DND-41 (cell line): Measurements from ENCODE around the gene GIMAP8.
"Not testable (repeated sequence)": the region's sequence is repeated elsewhere in the genome, so short reads cannot be mapped to it uniquely, and the experiment has no call there.

ENCODE experiments used
- ATAC-seq: fragments of 200-7000 bp; cut with Tn5 transposase; 3 replicates; pipeline ENCODE4 v1.9.1; 2021; ENCODE audit warnings: low read depth; ENCODE audit not compliant: insufficient read depth
- DNase-seq: peaks from one replicate; pipeline ENCODE4 v3.0.0-alpha.2; 2020
- H2AFZ ChIP-seq: 2 replicates; pipeline ENCODE4 v1.6.0; 2012; ENCODE audit warnings: low read depth, low read length
- H3K27ac ChIP-seq: 2 replicates; pipeline ENCODE4 v1.5.1; 2012; ENCODE audit warnings: low read length, inconsistent platforms
- H3K27me3 ChIP-seq: fragments of 200-600 bp; sonication (generic); 2 replicates; pipeline ENCODE4 v1.6.0; 2012; ENCODE audit warnings: low read length, mild to moderate bottlenecking, inconsistent platforms; ENCODE audit not compliant: insufficient read depth, poor library complexity
- H3K36me3 ChIP-seq: 2 replicates; pipeline ENCODE4 v1.5.1; 2012; ENCODE audit warnings: low read length, inconsistent platforms; ENCODE audit not compliant: insufficient read depth
- H3K4me1 ChIP-seq: 2 replicates; pipeline ENCODE4 v1.5.1; 2012; ENCODE audit warnings: mild to moderate bottlenecking, low read length; ENCODE audit not compliant: insufficient read depth
- H3K4me2 ChIP-seq: 2 replicates; pipeline ENCODE4 v1.6.0; 2012; ENCODE audit warnings: mild to moderate bottlenecking, moderate library complexity, low read length, inconsistent platforms; ENCODE audit not compliant: insufficient read depth
- H3K4me3 ChIP-seq, 2 experiments: fragments of 200-600 bp in 1 of 2; shearing (Covaris generic) in 1 of 2; 2 replicates each; pipeline ENCODE4 v1.5.1; 2012 to 2016; ENCODE audit warnings: inconsistent platforms in 2 of 2, low read length in 2 of 2, mild to moderate bottlenecking in 2 of 2, low read depth in 1 of 2, moderate library complexity in 1 of 2
- H3K79me2 ChIP-seq: 2 replicates; pipeline ENCODE4 v1.6.0; 2012; ENCODE audit warnings: low read length, inconsistent platforms; ENCODE audit not compliant: insufficient read depth
- H3K9ac ChIP-seq: 2 replicates; pipeline ENCODE4 v1.6.0; 2012; ENCODE audit warnings: low read depth, mild to moderate bottlenecking, inconsistent platforms, low read length, moderate library complexity
- H3K9me3 ChIP-seq: 2 replicates; pipeline ENCODE4 v1.5.1; 2012; ENCODE audit warnings: low read length, moderate library complexity, mild to moderate bottlenecking, inconsistent platforms; ENCODE audit not compliant: insufficient read depth, severe bottlenecking
- H4K20me1 ChIP-seq: 2 replicates; pipeline ENCODE4 v1.6.0; 2012; ENCODE audit warnings: low read length; ENCODE audit not compliant: insufficient read depth
- CTCF ChIP-seq: IDR thresholded peaks from 2 replicates; pipeline ENCODE4 v1.5.1; 2012; ENCODE audit warnings: borderline replicate concordance, low read length, moderate library complexity, mild to moderate bottlenecking; ENCODE audit not compliant: poor library complexity, severe bottlenecking; ENCODE audit errors: extremely low read depth
- EZH2 ChIP-seq: IDR thresholded peaks from 3 replicates; pipeline ENCODE4 v1.6.1; 2012; ENCODE audit warnings: borderline replicate concordance, low read depth, mild to moderate bottlenecking, moderate library complexity, low read length, inconsistent platforms; ENCODE audit not compliant: severe bottlenecking

GIMAP8 gene

DNA sequence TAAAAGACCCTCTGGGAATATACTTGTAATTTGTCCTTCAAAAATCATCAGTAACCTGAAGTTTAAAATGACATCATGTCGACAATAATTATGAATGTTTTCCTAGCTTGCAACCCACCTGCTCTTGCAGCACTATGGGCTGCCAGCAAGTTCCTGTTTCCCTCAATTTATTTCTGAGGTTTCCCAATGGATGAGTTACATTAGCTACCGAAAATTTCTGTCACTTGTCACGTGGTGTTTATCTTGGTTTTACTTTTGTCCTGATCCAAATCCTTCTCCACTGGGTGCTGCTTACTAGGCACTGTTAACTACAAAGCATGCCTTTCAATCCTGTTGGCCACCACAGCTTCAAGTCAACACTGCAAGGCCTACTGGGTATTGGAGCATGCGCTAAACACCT lies 31.5 kb downstream of the GIMAP8 start:
- H3K4me3 ChIP-seq = no peak overlapping the region
- H3K9ac ChIP-seq = no peak overlapping the region
- no peaks in the 10 kb centered on the region for H3K9me3 ChIP-seq
- peaks cover 61% of the 10 kb centered on the region for H3K4me1 ChIP-seq
- peak overlapping the region; percentile 20; the same call in 1 of the 2 replicates for H3K4me2 ChIP-seq
- no peaks in the 10 kb centered on the region for H3K79me2 ChIP-seq
- peak overlapping the region; percentile 78 for H3K27ac ChIP-seq
- ATAC-seq (no peak), DNase-seq (no peak)
- peak overlapping the region; percentile 57 for H2AFZ ChIP-seq
- H3K36me3 ChIP-seq = no peaks in the 10 kb centered on the region
- TF ChIP-seq EZH2 (no peak), CTCF (no peak)
- no peaks in the 10 kb centered on the region for H4K20me1 ChIP-seq
- H3K27me3 ChIP-seq = no peaks in the 10 kb centered on the region

GRCh38 chr7:150483514-150483913 lies 33.1 kb downstream of the GIMAP8 start:
- not testable (repeated sequence) for H4K20me1 ChIP-seq, H3K79me2 ChIP-seq, DNase-seq, H3K36me3 ChIP-seq, H3K27me3 ChIP-seq, H3K9me3 ChIP-seq, ATAC-seq
- H2AFZ ChIP-seq = peak overlapping the region; percentile 63
- H3K4me1 ChIP-seq = peaks cover 61% of the 10 kb centered on the region
- H3K27ac ChIP-seq = peak overlapping the region; percentile 78
- H3K9ac ChIP-seq = peak overlapping the region; percentile 48
- H3K4me2 ChIP-seq = peak overlapping the region; percentile 54
- H3K4me3 ChIP-seq = peak overlapping the region in 1 of 2 experiments; percentile 15; a peak in 1 of 4 replicates

- H3K27me3 ChIP-seq, H4K20me1 ChIP-seq, H3K9me3 ChIP-seq, H3K79me2 ChIP-seq, H3K36me3 ChIP-seq: not testable (repeated sequence)
- DNase-seq (peak; percentile 45), ATAC-seq (peak; percentile 74)
- peaks cover 61% of the 10 kb centered on the region for H3K4me1 ChIP-seq
- H3K27ac ChIP-seq = peak overlapping the region; percentile 78
- H3K4me3 ChIP-seq = 0 out of 4 replicates have a peak overlapping the region, but pooled peaks of 1 of the 2 experiments have one; percentile 15
- peak overlapping the region; percentile 63 for H2AFZ ChIP-seq
- H3K9ac ChIP-seq = peak overlapping the region; percentile 48
- H3K4me2 ChIP-seq = peak overlapping the region; percentile 54
Observed at GRCh38 chr7:150484071-150484470, 33.6 kb downstream of the GIMAP8 start.

GRCh38 chr7:150487625-150488024 lies 37.2 kb downstream of the GIMAP8 start:
- Histone ChIP-seq H3K4me3 (no peak overlapping the region), H3K27me3 (no peaks in the 10 kb centered on the region), H4K20me1 (no peaks in the 10 kb centered on the region), H3K4me1 (peaks cover 35% of the 10 kb centered on the region), H3K4me2 (no peak overlapping the region), H3K36me3 (no peaks in the 10 kb centered on the region), H3K9me3 (no peaks in the 10 kb centered on the region), H3K9ac (no peak overlapping the region), H2AFZ (no peak overlapping the region), H3K27ac (no peak overlapping the region), H3K79me2 (no peaks in the 10 kb centered on the region)
- DNase-seq (no peak), ATAC-seq (no peak)
- TF ChIP-seq EZH2 (no peak), CTCF (no peak)
